ENCODE data around the gene SDC1. TPM values are rescaled to one million over a fixed set of nuclear protein-coding genes. Genes with fewer than 3 reads are reported as not detected.

SDC1 gene
- total and polyA plus RNA-seq, 2 experiments from 2014 or later = 92.3 to 107 TPM

GRCh38 chr2:20189299-20189931, 35.5 kb downstream of the SDC1 start:
- no peaks in the 10 kb centered on the region for H3K79me2 ChIP-seq
- no peak overlapping the region for H3K27ac ChIP-seq
- H2AFZ ChIP-seq = no peak overlapping the region
- H3K9me2 ChIP-seq (replicated peaks; ENCODE audit: insufficient read depth) = no peaks in the 10 kb centered on the region
- no peaks in the 10 kb centered on the region for H4K20me1 ChIP-seq (ENCODE audit: insufficient read depth, poor library complexity, severe bottlenecking)
- peaks cover 47% of the 10 kb centered on the region for H3K4me1 ChIP-seq (ENCODE audit: insufficient read depth)
- H3K27me3 ChIP-seq = no peaks in the 10 kb centered on the region
- H3K4me3 ChIP-seq = no peak overlapping the region
- H3K9me3 ChIP-seq (ENCODE audit: low read depth) = no peaks in the 10 kb centered on the region
- H3K4me2 ChIP-seq = no peak overlapping the region
- TF ChIP-seq EZH2 (IDR thresholded peaks at IDR 0.05; ENCODE audit: borderline replicate concordance) = no peak
- no peak for TF ChIP-seq EZH2phosphoT487 (IDR thresholded peaks at IDR 0.05; ENCODE audit: low read depth, severe bottlenecking, unreplicated experiment)
- no peak for TF ChIP-seq CTCF (IDR thresholded peaks at IDR 0.05; ENCODE audit: poor library complexity)
- 81% methylated on average over 4 of the region's 4 CpGs for WGBS (ENCODE audit: low lambda C conversion rate, missing lambda C conversion rate)
- no peak for DNase-seq (ENCODE audit: low spot score)
- no peaks in the 10 kb centered on the region for H3K36me3 ChIP-seq (replicated peaks; ENCODE audit: insufficient read depth, low read depth)

- TF ChIP-seq EZH2phosphoT487 (IDR thresholded peaks at IDR 0.05; ENCODE audit: low read depth, severe bottlenecking, unreplicated experiment) (no peak), EZH2 (IDR thresholded peaks at IDR 0.05; ENCODE audit: borderline replicate concordance) (no peak), CTCF (IDR thresholded peaks at IDR 0.05; ENCODE audit: poor library complexity) (no peak)
- H3K4me2 ChIP-seq = no peak overlapping the region
- no peaks in the 10 kb centered on the region for H3K27me3 ChIP-seq
- DNase-seq (ENCODE audit: low spot score) = no peak
- no peak overlapping the region for H3K27ac ChIP-seq
- 37% methylated on average over 6 of the region's 6 CpGs for WGBS (ENCODE audit: low lambda C conversion rate, missing lambda C conversion rate)
- H3K4me3 ChIP-seq = no peak overlapping the region
- no peaks in the 10 kb centered on the region for H3K36me3 ChIP-seq (replicated peaks; ENCODE audit: insufficient read depth, low read depth)
- peaks cover 50% of the 10 kb centered on the region for H3K4me1 ChIP-seq (ENCODE audit: insufficient read depth)
- no peaks in the 10 kb centered on the region for H3K9me2 ChIP-seq (replicated peaks; ENCODE audit: insufficient read depth)
- H4K20me1 ChIP-seq (ENCODE audit: insufficient read depth, poor library complexity, severe bottlenecking) = no peaks in the 10 kb centered on the region
- no peaks in the 10 kb centered on the region for H3K79me2 ChIP-seq
- no peaks in the 10 kb centered on the region for H3K9me3 ChIP-seq (ENCODE audit: low read depth)
- H2AFZ ChIP-seq = no peak overlapping the region
These were observed 36.1 kb downstream of the SDC1 start for GRCh38 chr2:20188851-20189250.

GRCh38 chr2:20188201-20188600, 36.7 kb downstream of the SDC1 start:
- Histone ChIP-seq H4K20me1 (ENCODE audit: insufficient read depth, poor library complexity, severe bottlenecking) (no peaks in the 10 kb centered on the region), H3K9me3 (ENCODE audit: low read depth) (no peaks in the 10 kb centered on the region), H3K4me2 (no peak overlapping the region), H3K27me3 (no peaks in the 10 kb centered on the region), H3K4me1 (ENCODE audit: insufficient read depth) (peaks cover 55% of the 10 kb centered on the region), H3K27ac (no peak overlapping the region), H3K9me2 (replicated peaks; ENCODE audit: insufficient read depth) (no peaks in the 10 kb centered on the region), H2AFZ (no peak overlapping the region), H3K79me2 (no peaks in the 10 kb centered on the region), H3K36me3 (replicated peaks; ENCODE audit: insufficient read depth, low read depth) (no peaks in the 10 kb centered on the region), H3K4me3 (no peak overlapping the region)
- TF ChIP-seq CTCF (IDR thresholded peaks at IDR 0.05; ENCODE audit: poor library complexity) = no peak
- TF ChIP-seq EZH2phosphoT487 (IDR thresholded peaks at IDR 0.05; ENCODE audit: low read depth, severe bottlenecking, unreplicated experiment) = no peak
- no peak for TF ChIP-seq EZH2 (IDR thresholded peaks at IDR 0.05; ENCODE audit: borderline replicate concordance)
- WGBS (ENCODE audit: low lambda C conversion rate, missing lambda C conversion rate) = 66% methylated on average over 2 of the region's 2 CpGs
- no peak for DNase-seq (ENCODE audit: low spot score)
